ENCODE data around the gene TRPV6. TPM values are rescaled to one million over a fixed set of nuclear protein-coding genes. Genes with fewer than 3 reads are reported as not detected.

TRPV6 gene
- total and polyA plus RNA-seq, 2 experiments from 2014 or later, result not detected

- in situ Hi-C loops (cut with MboI), result no loop called here
These were observed 31.7 kb downstream of the TRPV6 start for GRCh38 chr7:142853739-142854371.

GRCh38 chr7:142851919-142852318, 33.6 kb downstream of the TRPV6 start:
- no peak for DNase-seq
- H3K9me2 ChIP-seq (ENCODE audit: insufficient read depth), result no peaks in the 10 kb centered on the region
- H3K4me1 ChIP-seq (ENCODE audit: insufficient read depth), result 0 out of 2 replicates have a peak, but pooled peaks cover 3% of the 10 kb centered on the region
- H3K4me3 ChIP-seq, result no peak overlapping the region
- H3K9ac ChIP-seq, result no peak overlapping the region
- no peaks in the 10 kb centered on the region for H3K9me3 ChIP-seq (ENCODE audit: low read depth)
- no peak overlapping the region for H2AFZ ChIP-seq
- H3K36me3 ChIP-seq (ENCODE audit: low read depth), result no peaks in the 10 kb centered on the region
- H3K27ac ChIP-seq, result no peak overlapping the region
- no peaks in the 10 kb centered on the region for H3F3A ChIP-seq (ENCODE audit: insufficient read depth)
- no peaks in the 10 kb centered on the region for H4K20me1 ChIP-seq (ENCODE audit: insufficient read depth)
- in situ Hi-C loops (cut with MboI), result no loop called here
- H3K4me2 ChIP-seq (ENCODE audit: unreplicated experiment), result no peak overlapping the region
- TF ChIP-seq EZH2phosphoT487 (IDR thresholded peaks at IDR 0.05; ENCODE audit: insufficient read depth, low read depth), result no peak
- no peak for TF ChIP-seq EZH2 (IDR thresholded peaks at IDR 0.05; ENCODE audit: insufficient read depth, poor library complexity, severe bottlenecking)
- no peaks in the 10 kb centered on the region for H3K79me2 ChIP-seq (ENCODE audit: insufficient read depth)
- peaks cover 51% of the 10 kb centered on the region for H3K27me3 ChIP-seq (replicated peaks; ENCODE audit: insufficient read depth)

More at GRCh38 chr7:142853739-142854371, 31.7 kb downstream of the TRPV6 start:
- Histone ChIP-seq H3K4me2 (ENCODE audit: unreplicated experiment) (peak overlapping the region; percentile 81), H3K4me3 (peak overlapping the region; percentile 71), H3K4me1 (ENCODE audit: insufficient read depth) (0 out of 2 replicates have a peak, but pooled peaks cover 3% of the 10 kb centered on the region), H3K9me2 (ENCODE audit: insufficient read depth) (no peaks in the 10 kb centered on the region), H3K27ac (no peak overlapping the region), H3K9ac (no peak overlapping the region), H2AFZ (peak overlapping the region; percentile 87), H3K79me2 (ENCODE audit: insufficient read depth) (no peaks in the 10 kb centered on the region), H3K27me3 (replicated peaks; ENCODE audit: insufficient read depth) (peaks cover 40% of the 10 kb centered on the region), H3K36me3 (ENCODE audit: low read depth) (no peaks in the 10 kb centered on the region), H4K20me1 (ENCODE audit: insufficient read depth) (no peaks in the 10 kb centered on the region), H3F3A (ENCODE audit: insufficient read depth) (no peaks in the 10 kb centered on the region), H3K9me3 (ENCODE audit: low read depth) (no peaks in the 10 kb centered on the region)
- 1 to 3% methylated on average over 23 of the region's 23 CpGs for WGBS, 2 experiments (ENCODE audit: low coverage in 1 of 2, low lambda C conversion rate in 2 of 2, missing lambda C conversion rate in 2 of 2)
- peak; percentile 67 for DNase-seq
- TF ChIP-seq EZH2 (IDR thresholded peaks at IDR 0.05; ENCODE audit: insufficient read depth, poor library complexity, severe bottlenecking) (peak; percentile 36), EZH2phosphoT487 (IDR thresholded peaks at IDR 0.05; ENCODE audit: insufficient read depth, low read depth) (no peak)

GRCh38 chr7:142851269-142851668, 34.3 kb downstream of the TRPV6 start:
- Histone ChIP-seq H3F3A (ENCODE audit: insufficient read depth) (no peaks in the 10 kb centered on the region), H3K79me2 (ENCODE audit: insufficient read depth) (no peaks in the 10 kb centered on the region), H3K27me3 (replicated peaks; ENCODE audit: insufficient read depth) (peaks cover 51% of the 10 kb centered on the region), H3K4me1 (ENCODE audit: insufficient read depth) (0 out of 2 replicates have a peak, but pooled peaks cover 3% of the 10 kb centered on the region), H3K36me3 (ENCODE audit: low read depth) (no peaks in the 10 kb centered on the region), H3K4me2 (ENCODE audit: unreplicated experiment) (no peak overlapping the region), H4K20me1 (ENCODE audit: insufficient read depth) (no peaks in the 10 kb centered on the region), H3K4me3 (no peak overlapping the region), H3K9me3 (ENCODE audit: low read depth) (no peaks in the 10 kb centered on the region), H3K9ac (no peak overlapping the region), H2AFZ (no peak overlapping the region), H3K27ac (no peak overlapping the region), H3K9me2 (ENCODE audit: insufficient read depth) (no peaks in the 10 kb centered on the region)
- WGBS, 2 experiments (ENCODE audit: low coverage in 1 of 2, low lambda C conversion rate in 2 of 2, missing lambda C conversion rate in 2 of 2), result 44 to 52% methylated on average over 4 of the region's 4 CpGs
- no peak for DNase-seq
- in situ Hi-C loops (cut with MboI), result no loop called here
- no peak for TF ChIP-seq EZH2phosphoT487 (IDR thresholded peaks at IDR 0.05; ENCODE audit: insufficient read depth, low read depth)
- no peak for TF ChIP-seq EZH2 (IDR thresholded peaks at IDR 0.05; ENCODE audit: insufficient read depth, poor library complexity, severe bottlenecking)

- H3K9me3 ChIP-seq (ENCODE audit: low read depth), result no peaks in the 10 kb centered on the region
- no peaks in the 10 kb centered on the region for H3K9me2 ChIP-seq (ENCODE audit: insufficient read depth)
- WGBS, 2 experiments (ENCODE audit: low coverage in 1 of 2, low lambda C conversion rate in 2 of 2, missing lambda C conversion rate in 2 of 2), result 31 to 46% methylated on average over 2 of the region's 2 CpGs
- no peak for DNase-seq
- no peaks in the 10 kb centered on the region for H3K36me3 ChIP-seq (ENCODE audit: low read depth)
- in situ Hi-C loops (cut with MboI), result no loop called here
- no peak overlapping the region for H3K4me3 ChIP-seq
- no peak overlapping the region for H3K27ac ChIP-seq
- no peaks in the 10 kb centered on the region for H3F3A ChIP-seq (ENCODE audit: insufficient read depth)
- no peak overlapping the region for H2AFZ ChIP-seq
- no peaks in the 10 kb centered on the region for H3K79me2 ChIP-seq (ENCODE audit: insufficient read depth)
- no peaks in the 10 kb centered on the region for H4K20me1 ChIP-seq (ENCODE audit: insufficient read depth)
- no peak overlapping the region for H3K4me2 ChIP-seq (ENCODE audit: unreplicated experiment)
- H3K27me3 ChIP-seq (replicated peaks; ENCODE audit: insufficient read depth), result peaks cover 32% of the 10 kb centered on the region
- H3K9ac ChIP-seq, result no peak overlapping the region
- H3K4me1 ChIP-seq (ENCODE audit: insufficient read depth), result no peaks in the 10 kb centered on the region
- no peak for TF ChIP-seq EZH2 (IDR thresholded peaks at IDR 0.05; ENCODE audit: insufficient read depth, poor library complexity, severe bottlenecking)
- TF ChIP-seq EZH2phosphoT487 (IDR thresholded peaks at IDR 0.05; ENCODE audit: insufficient read depth, low read depth), result no peak
These were observed 38.2 kb downstream of the TRPV6 start for GRCh38 chr7:142847353-142847752.

Data from GM23248 (cell line).